SU-DHL-6 (cell line): ENCODE measurements around the gene HECTD1.
"Not testable (repeated sequence)": the region's sequence is repeated elsewhere in the genome, so short reads cannot be mapped to it uniquely, and the experiment has no call there.

Experiments
- H2AFZ ChIP-seq: fragments of 200-600 bp; sonication (generic); 2 replicates; pipeline ENCODE4 v1.6.1; 2014; ENCODE audit warnings: low read depth, mild to moderate bottlenecking, moderate library complexity, mixed read lengths, antibody characterized with exemption, low read length; ENCODE audit not compliant: severe bottlenecking
- H3F3A ChIP-seq: fragments of 200-600 bp; shearing (Covaris generic); 2 replicates; pipeline ENCODE4 v1.6.0; 2016; ENCODE audit warnings: antibody characterized with exemption, mild to moderate bottlenecking; ENCODE audit not compliant: insufficient read depth
- H3K27ac ChIP-seq: fragments of 200-600 bp; sonication (generic); 2 replicates; pipeline ENCODE4 v1.5.1; 2016; ENCODE audit warnings: low read depth, mild to moderate bottlenecking, low read length, moderate library complexity, mixed read lengths
- H3K27me3 ChIP-seq: fragments of 200-600 bp; sonication (generic), shearing (Covaris generic); 2 replicates; pipeline ENCODE4 v1.6.0; 2014; ENCODE audit warnings: mild to moderate bottlenecking, low read length
- H3K36me3 ChIP-seq: fragments of 200-600 bp; sonication (generic); 2 replicates; pipeline ENCODE4 v1.6.1; 2014; ENCODE audit warnings: mild to moderate bottlenecking, low read length, mixed read lengths
- H3K4me2 ChIP-seq: fragments of 300-600, 200-600 bp; shearing (Covaris generic), sonication (generic); 2 replicates; pipeline ENCODE4 v1.6.0; 2014; ENCODE audit warnings: low read length, low read depth, mild to moderate bottlenecking; ENCODE audit not compliant: poor library complexity, severe bottlenecking
- H3K4me3 ChIP-seq: fragments of 200-600 bp; sonication (generic); 2 replicates; pipeline ENCODE4 v1.5.1; 2014; ENCODE audit warnings: antibody characterized with exemption, low read length, mild to moderate bottlenecking, mixed read lengths; ENCODE audit not compliant: insufficient read depth, poor library complexity, severe bottlenecking
- H3K79me2 ChIP-seq: fragments of 200-600 bp; sonication (generic); 2 replicates; pipeline ENCODE4 v1.6.1; 2014; ENCODE audit warnings: mild to moderate bottlenecking, low read length, moderate library complexity; ENCODE audit not compliant: insufficient read depth
- H3K9ac ChIP-seq: fragments of 200-600 bp; sonication (generic); 2 replicates; pipeline ENCODE4 v1.7.0; 2014; ENCODE audit warnings: mild to moderate bottlenecking, low read length
- H3K9me2 ChIP-seq: fragments of 200-600 bp; sonication (generic); replicated peaks from 2 replicates; pipeline ENCODE4 v1.6.1; 2014; ENCODE audit warnings: low read length; ENCODE audit not compliant: insufficient read depth
- H3K9me3 ChIP-seq: fragments of 200-600 bp; sonication (generic); 2 replicates; pipeline ENCODE4 v1.6.1; 2014; ENCODE audit warnings: low read length, mixed read lengths; ENCODE audit not compliant: insufficient read depth
- H4K20me1 ChIP-seq: fragments of 200-600 bp; sonication (generic); 2 replicates; pipeline ENCODE4 v1.6.1; 2014; ENCODE audit warnings: low read depth, mild to moderate bottlenecking, antibody characterized with exemption, low read length, moderate library complexity, mixed read lengths
- EZH2phosphoT487 ChIP-seq: fragments of 200-600 bp; sonication (generic), shearing (Covaris generic); conservative IDR thresholded peaks from 2 replicates; pipeline ENCODE4 v1.6.1; 2018; ENCODE audit warnings: mild to moderate bottlenecking, antibody characterized with exemption, low read length, moderate library complexity, mixed read lengths
- TF ChIP-seq, protein P1 (sequence below): fragments of 200-600 bp; sonication (generic); IDR thresholded peaks from one replicate; pipeline ENCODE4 v1.5.1; 2017; ENCODE audit warnings: antibody characterized with exemption, mild to moderate bottlenecking, low read length, moderate library complexity; ENCODE audit not compliant: insufficient read depth, poor library complexity, severe bottlenecking

The HECTD1 gene

GRCh38 chr14:31188744-31189143 is 18.8 kb downstream of the HECTD1 start:
- H3F3A ChIP-seq: no peaks in the 10 kb centered on the region
- H3K4me2 ChIP-seq: no peak overlapping the region
- no peaks in the 10 kb centered on the region for H4K20me1 ChIP-seq
- H3K4me3 ChIP-seq: no peak overlapping the region
- no peaks in the 10 kb centered on the region for H3K9me3 ChIP-seq
- no peaks in the 10 kb centered on the region for H3K36me3 ChIP-seq
- no peak overlapping the region for H3K9ac ChIP-seq
- H3K79me2 ChIP-seq: peaks cover 79% of the 10 kb centered on the region
- H3K9me2 ChIP-seq: no peaks in the 10 kb centered on the region
- H3K27ac ChIP-seq: no peak overlapping the region
- TF ChIP-seq EZH2phosphoT487: no peak
- TF ChIP-seq, protein P1, sequence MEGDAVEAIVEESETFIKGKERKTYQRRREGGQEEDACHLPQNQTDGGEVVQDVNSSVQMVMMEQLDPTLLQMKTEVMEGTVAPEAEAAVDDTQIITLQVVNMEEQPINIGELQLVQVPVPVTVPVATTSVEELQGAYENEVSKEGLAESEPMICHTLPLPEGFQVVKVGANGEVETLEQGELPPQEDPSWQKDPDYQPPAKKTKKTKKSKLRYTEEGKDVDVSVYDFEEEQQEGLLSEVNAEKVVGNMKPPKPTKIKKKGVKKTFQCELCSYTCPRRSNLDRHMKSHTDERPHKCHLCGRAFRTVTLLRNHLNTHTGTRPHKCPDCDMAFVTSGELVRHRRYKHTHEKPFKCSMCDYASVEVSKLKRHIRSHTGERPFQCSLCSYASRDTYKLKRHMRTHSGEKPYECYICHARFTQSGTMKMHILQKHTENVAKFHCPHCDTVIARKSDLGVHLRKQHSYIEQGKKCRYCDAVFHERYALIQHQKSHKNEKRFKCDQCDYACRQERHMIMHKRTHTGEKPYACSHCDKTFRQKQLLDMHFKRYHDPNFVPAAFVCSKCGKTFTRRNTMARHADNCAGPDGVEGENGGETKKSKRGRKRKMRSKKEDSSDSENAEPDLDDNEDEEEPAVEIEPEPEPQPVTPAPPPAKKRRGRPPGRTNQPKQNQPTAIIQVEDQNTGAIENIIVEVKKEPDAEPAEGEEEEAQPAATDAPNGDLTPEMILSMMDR: no peak
- no peak overlapping the region for H2AFZ ChIP-seq
- H3K27me3 ChIP-seq: no peaks in the 10 kb centered on the region

DNA sequence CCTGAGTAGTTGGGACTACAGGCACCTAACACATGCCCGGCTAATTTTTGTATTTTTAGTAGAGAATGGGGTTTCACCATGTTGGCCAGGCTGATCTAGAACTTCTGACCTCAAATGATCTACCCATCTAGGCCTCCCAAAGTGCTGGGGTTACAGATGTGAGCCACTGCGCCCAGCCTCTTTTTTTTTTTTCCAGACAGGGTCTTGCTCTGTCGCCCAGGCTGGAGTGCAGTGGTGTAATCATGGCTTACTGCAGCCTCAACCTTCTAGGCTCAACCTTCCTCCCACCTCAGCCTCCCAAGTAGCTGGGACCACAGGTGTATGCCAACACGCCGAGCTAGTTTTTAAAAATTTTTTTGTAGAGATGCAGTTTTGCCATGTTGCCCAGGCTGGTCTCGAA is 25.6 kb downstream of the HECTD1 start:
- H3K36me3 ChIP-seq, H3K4me2 ChIP-seq, H3K27ac ChIP-seq, H3K9me3 ChIP-seq, H3K27me3 ChIP-seq, H3K4me3 ChIP-seq, H3F3A ChIP-seq, H3K9me2 ChIP-seq, H3K9ac ChIP-seq, H4K20me1 ChIP-seq, H2AFZ ChIP-seq: not testable (repeated sequence)
- peaks cover 42% of the 10 kb centered on the region; the same call in 1 of the 2 replicates for H3K79me2 ChIP-seq

- TF ChIP-seq, protein P1: no peak
- TF ChIP-seq EZH2phosphoT487: no peak
- Histone ChIP-seq H3K4me3 (no peak overlapping the region), H3K9ac (no peak overlapping the region), H3F3A (no peaks in the 10 kb centered on the region), H2AFZ (no peak overlapping the region), H4K20me1 (no peaks in the 10 kb centered on the region), H3K9me2 (no peaks in the 10 kb centered on the region), H3K9me3 (no peaks in the 10 kb centered on the region), H3K79me2 (peaks cover 39% of the 10 kb centered on the region; the same call in 1 of the 2 replicates), H3K27me3 (no peaks in the 10 kb centered on the region), H3K4me2 (no peak overlapping the region), H3K27ac (no peak overlapping the region), H3K36me3 (peaks cover 4% of the 10 kb centered on the region; the same call in 1 of the 2 replicates)
Observed at GRCh38 chr14:31181271-31181670, 26.3 kb downstream of the HECTD1 start.

GRCh38 chr14:31180299-31181051 is 27.1 kb downstream of the HECTD1 start:
- Histone ChIP-seq H4K20me1 (no peaks in the 10 kb centered on the region), H3F3A (no peaks in the 10 kb centered on the region), H3K27me3 (no peaks in the 10 kb centered on the region), H3K9me3 (no peaks in the 10 kb centered on the region), H3K9ac (no peak overlapping the region), H3K9me2 (no peaks in the 10 kb centered on the region), H3K79me2 (peaks cover 32% of the 10 kb centered on the region; the same call in 1 of the 2 replicates), H3K4me3 (no peak overlapping the region), H3K27ac (no peak overlapping the region), H3K4me2 (no peak overlapping the region), H2AFZ (no peak overlapping the region), H3K36me3 (peaks cover 6% of the 10 kb centered on the region; the same call in 1 of the 2 replicates)
- TF ChIP-seq, protein P1: no peak
- TF ChIP-seq EZH2phosphoT487: no peak
